ENCODE results near the gene SHTN1.

Gene SHTN1

DNA sequence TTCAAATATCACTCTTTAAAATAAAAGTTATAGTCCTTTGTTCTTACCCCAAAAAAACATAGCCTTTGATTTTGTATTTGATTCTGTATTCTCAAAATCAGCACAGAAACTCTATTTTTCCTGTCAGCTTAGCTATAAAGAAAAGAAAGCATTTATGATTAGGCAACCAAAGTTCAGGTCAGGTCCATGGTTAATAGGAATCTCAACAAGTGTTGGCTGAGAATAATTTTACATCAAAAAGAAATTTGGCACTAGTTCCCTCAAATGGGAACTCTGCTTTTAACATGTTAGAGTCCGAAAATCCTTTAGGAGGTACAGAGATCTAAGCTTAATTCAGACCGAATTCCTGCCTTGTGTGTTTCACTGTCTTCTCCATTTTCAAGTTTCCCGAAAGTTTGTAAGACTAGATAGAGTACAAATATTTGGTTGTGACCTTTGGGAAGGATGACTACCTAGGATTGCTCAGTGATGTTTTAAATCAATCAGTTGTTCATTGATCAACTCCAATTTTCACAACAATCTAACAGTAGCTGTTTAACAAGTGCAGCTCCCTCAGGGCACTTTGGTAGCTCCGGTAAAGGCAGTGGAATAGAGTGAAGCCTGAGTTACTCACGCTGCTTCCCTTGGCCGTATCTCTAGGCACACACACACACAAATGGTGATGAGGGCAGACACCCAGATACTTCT lies 164.5 kb downstream of the SHTN1 start:
- no peak overlapping the region for H3K27ac Mint-ChIP-seq

DNA sequence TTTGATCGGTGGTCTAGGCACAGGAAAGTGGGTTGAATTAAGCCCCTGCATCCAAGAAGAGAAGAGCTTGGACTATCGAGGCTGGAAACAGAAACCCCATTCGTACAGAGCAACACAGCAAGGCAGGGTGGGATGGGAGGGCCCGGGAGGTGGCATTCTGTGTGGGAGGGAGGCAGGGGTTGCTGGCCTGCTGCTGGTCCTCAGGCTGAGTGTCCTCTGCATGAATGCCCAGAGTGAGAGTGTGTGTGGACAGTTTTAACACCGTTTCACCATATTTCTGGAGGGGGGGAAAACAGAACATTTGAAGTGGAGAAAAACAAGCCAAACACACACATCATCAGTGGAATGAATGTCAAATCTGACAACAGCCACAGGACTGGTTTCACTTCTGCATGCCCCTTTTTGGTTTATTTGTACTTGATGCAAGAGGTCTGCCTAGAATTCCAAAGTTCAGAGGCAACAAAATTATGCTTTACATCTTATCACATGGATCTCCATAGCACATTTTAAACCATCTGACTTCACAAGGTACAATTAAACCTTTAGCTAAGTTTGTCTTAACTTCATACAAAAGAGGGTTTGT lies 166.8 kb downstream of the SHTN1 start:
- Mint-ChIP-seq H3K27me3 (no peaks in the 10 kb centered on the region), H3K9me3 (no peaks in the 10 kb centered on the region), H3K36me3 (ENCODE audit: insufficient read depth) (no peaks in the 10 kb centered on the region), H3K4me3 (no peak overlapping the region), H3K4me1 (ENCODE audit: low read depth in 2 of 2) (no peaks in the 10 kb centered on the region), H3K27ac (no peak overlapping the region)
- ATAC-seq (replicated peaks), result no peak
- no peak for DNase-seq

More for the DNA sequence above, 164.5 kb downstream of the SHTN1 start:
- no peaks in the 10 kb centered on the region for H3K9me3 Mint-ChIP-seq
- DNase-seq (no peak), ATAC-seq (replicated peaks) (no peak)
- no peak overlapping the region for H3K4me3 Mint-ChIP-seq
- H3K4me1 Mint-ChIP-seq (ENCODE audit: low read depth in 2 of 2), result no peaks in the 10 kb centered on the region
- H3K27me3 Mint-ChIP-seq, result peaks cover 0 to 5% of the 10 kb centered on the region in 2 donors
- no peaks in the 10 kb centered on the region for H3K36me3 Mint-ChIP-seq (ENCODE audit: insufficient read depth)

DNA sequence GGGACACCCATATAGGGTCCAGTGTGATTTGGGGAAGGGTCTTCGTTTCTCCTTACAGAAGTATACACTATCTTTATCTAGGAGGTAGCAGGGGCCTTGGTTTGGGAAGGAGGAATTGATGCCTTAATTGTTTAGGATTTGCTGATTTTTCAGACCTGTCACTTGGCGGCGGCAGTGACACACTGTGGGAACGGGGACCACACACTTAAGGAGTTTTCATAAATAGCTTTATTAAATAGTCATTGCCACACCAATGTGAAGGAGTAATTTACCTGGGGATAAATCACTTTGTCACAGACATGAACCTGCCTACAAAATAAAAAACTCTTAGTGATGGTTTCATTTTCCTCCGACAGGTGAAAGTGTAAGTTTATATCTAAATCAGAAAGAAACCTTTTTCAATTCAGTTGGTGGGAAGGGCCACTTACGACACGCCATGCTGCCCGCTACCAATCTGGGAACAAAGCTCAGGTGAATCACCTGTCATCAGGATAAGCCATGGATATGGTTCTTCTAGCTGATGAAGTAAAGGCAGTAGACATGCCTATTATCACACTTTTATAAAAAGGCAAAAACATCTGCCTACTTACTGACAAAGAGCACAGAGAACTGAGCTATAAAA lies 168.0 kb downstream of the SHTN1 start:
- H3K4me1 Mint-ChIP-seq (ENCODE audit: low read depth in 2 of 2), result no peaks in the 10 kb centered on the region
- no peaks in the 10 kb centered on the region for H3K27me3 Mint-ChIP-seq
- no peak overlapping the region for H3K4me3 Mint-ChIP-seq
- H3K9me3 Mint-ChIP-seq, result no peaks in the 10 kb centered on the region
- H3K36me3 Mint-ChIP-seq (ENCODE audit: insufficient read depth), result no peaks in the 10 kb centered on the region
- H3K27ac Mint-ChIP-seq, result no peak overlapping the region
- ATAC-seq (replicated peaks), result no peak
- no peak for DNase-seq

DNA sequence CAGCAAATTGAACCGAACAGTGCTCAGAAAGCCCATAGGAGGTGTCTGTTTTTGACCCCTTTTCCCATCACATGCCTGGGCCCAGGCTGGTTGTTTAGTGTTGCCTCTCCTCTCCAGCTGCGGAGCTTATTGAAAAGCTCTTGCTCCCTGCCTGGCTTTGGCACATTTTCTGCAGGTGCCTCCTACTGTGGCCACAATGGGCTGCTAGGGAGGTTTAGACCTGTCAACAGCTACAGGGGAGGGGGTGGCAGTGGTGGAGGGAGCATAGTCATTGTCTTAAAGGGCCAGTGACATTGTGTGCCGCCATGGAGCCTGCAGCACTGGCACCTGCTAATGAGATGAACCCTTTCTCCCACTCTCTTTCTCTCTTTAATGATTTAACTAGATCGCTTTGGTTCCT lies 168.9 kb downstream of the SHTN1 start:
- Mint-ChIP-seq H3K9me3 (no peaks in the 10 kb centered on the region), H3K4me3 (no peak overlapping the region), H3K4me1 (ENCODE audit: low read depth in 2 of 2) (no peaks in the 10 kb centered on the region), H3K27me3 (no peaks in the 10 kb centered on the region), H3K36me3 (ENCODE audit: insufficient read depth) (no peaks in the 10 kb centered on the region), H3K27ac (no peak overlapping the region)
- ATAC-seq (replicated peaks) (no peak), DNase-seq (no peak)

DNA sequence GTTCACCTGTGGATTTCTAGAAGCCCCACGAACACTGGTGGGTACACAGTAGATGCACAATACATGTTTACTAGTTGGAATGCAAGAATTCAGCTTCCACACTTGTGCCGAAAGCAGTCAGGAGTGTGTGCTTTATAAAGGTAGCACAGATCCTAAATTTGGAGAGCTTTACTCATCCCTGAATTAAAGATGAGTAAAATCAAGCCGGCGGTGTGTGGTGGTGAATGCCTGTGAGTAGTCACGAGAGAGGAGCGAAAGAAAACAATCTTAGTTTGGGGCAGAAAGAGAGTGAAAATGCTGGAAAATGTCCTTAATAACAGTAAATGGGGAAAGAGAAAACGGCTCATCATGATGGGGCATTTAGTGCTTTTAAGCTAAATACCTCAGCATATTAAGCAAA lies 169.3 kb downstream of the SHTN1 start:
- no peaks in the 10 kb centered on the region for H3K36me3 Mint-ChIP-seq (ENCODE audit: insufficient read depth)
- ATAC-seq (replicated peaks) (no peak), DNase-seq (no peak)
- no peaks in the 10 kb centered on the region for H3K4me1 Mint-ChIP-seq (ENCODE audit: low read depth in 2 of 2)
- no peaks in the 10 kb centered on the region for H3K27me3 Mint-ChIP-seq
- H3K9me3 Mint-ChIP-seq, result no peaks in the 10 kb centered on the region
- no peak overlapping the region for H3K27ac Mint-ChIP-seq
- no peak overlapping the region for H3K4me3 Mint-ChIP-seq

DNA sequence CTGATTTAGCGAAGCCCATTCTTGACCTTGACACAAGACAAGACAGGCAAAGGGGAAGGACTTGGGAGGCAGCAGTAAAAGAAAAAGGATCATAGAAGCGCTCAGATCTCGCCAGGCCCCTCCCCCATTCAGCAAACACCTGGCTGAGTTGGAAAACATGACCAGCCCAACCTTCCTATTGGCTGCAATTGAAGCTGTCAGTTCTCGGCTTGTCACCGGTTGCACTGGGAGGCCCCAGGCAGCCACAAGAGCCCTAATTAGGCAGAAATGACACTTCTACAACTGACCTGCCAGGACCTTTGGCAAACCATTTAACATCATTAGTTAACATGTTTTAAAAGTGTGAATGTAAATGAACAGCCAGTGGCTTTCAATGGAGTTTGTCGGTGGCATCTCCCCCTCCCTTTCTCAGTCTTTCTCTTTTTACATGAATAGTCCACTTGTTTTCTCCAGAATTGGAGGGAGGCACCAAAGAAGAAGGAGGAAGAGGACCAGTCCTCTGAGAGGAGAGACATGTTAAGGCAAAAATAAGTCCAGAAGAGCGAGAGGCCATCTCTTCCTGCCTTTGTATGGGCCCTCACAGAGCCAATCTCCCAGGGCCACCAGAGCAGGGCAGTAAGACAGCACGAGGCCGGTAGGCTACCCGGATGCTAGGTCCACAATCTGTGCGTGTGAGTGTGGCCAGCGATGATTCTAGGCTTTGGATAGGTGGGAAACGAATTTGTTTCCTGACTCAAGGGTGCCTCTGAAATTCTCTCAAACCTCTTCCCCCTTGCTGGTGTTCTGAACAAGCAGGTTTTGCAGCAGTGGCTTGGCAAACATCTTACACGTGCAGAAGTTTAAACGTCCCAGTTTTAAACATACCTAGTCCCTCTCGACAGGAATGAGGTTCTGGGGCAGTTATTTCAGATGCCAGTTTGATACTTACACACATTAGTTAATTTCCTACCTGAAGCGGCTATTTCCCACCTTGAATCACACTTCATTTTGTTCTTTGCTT lies 170.7 kb downstream of the SHTN1 start:
- H3K4me1 Mint-ChIP-seq (ENCODE audit: low read depth in 2 of 2), result no peaks in the 10 kb centered on the region
- H3K27me3 Mint-ChIP-seq, result peaks cover 2 to 8% of the 10 kb centered on the region in 2 donors
- H3K27ac Mint-ChIP-seq, result no peak overlapping the region
- peaks cover 0 to under 1% of the 10 kb centered on the region in 2 donors for H3K9me3 Mint-ChIP-seq
- no peak for DNase-seq
- ATAC-seq (replicated peaks), result no peak
- no peak overlapping the region for H3K4me3 Mint-ChIP-seq
- H3K36me3 Mint-ChIP-seq (ENCODE audit: insufficient read depth), result no peaks in the 10 kb centered on the region

DNA sequence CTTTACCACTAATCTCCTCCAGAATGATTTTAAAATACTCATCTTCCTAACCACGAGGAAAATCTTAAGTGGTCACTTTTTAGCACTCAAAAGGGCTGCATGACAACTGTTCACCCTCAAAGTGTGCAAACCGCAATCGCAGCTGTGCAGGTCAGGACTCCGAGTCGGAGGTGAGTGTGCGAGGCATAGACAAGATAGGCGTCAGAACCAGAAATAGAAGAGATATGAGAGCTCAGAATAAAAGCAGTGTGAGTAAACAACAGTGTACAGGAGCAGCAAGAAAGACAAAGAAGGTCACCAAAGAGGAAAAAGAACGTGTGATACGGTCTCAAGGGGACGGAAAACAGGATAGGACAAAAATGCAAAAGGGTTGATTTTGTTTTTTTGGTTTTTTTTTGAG lies 173.2 kb downstream of the SHTN1 start:
- H3K27ac Mint-ChIP-seq, result no peak overlapping the region
- H3K27me3 Mint-ChIP-seq, result peaks cover 5 to 13% of the 10 kb centered on the region in 2 donors
- no peaks in the 10 kb centered on the region for H3K36me3 Mint-ChIP-seq (ENCODE audit: insufficient read depth)
- ATAC-seq (replicated peaks) (no peak), DNase-seq (no peak)
- peaks cover 0 to 2% of the 10 kb centered on the region in 2 donors for H3K9me3 Mint-ChIP-seq
- no peak overlapping the region for H3K4me3 Mint-ChIP-seq
- no peaks in the 10 kb centered on the region for H3K4me1 Mint-ChIP-seq (ENCODE audit: low read depth in 2 of 2)
